Mesendoderm (in vitro differentiated cells): Measurements from ENCODE around the gene ALDOA.

Experiments used
- DNase-seq: peaks from one replicate; pipeline ENCODE4 v3.0.0; 2013
- H2AK5ac ChIP-seq: 2 replicates; pipeline ENCODE4 v1.6.1; 2013; ENCODE audit warnings: low read length, inconsistent platforms
- H2BK120ac ChIP-seq: 2 replicates; pipeline ENCODE4 v1.6.1; 2013; ENCODE audit warnings: low read depth, mild to moderate bottlenecking, low read length, moderate library complexity, mixed read lengths
- H2BK15ac ChIP-seq: replicated peaks from 2 replicates; pipeline ENCODE4 v1.6.1; 2013; ENCODE audit warnings: low read depth, mild to moderate bottlenecking, moderate library complexity
- H2BK5ac ChIP-seq: 2 replicates; pipeline ENCODE4 v1.6.1; 2013; ENCODE audit warnings: low read length, inconsistent platforms
- H3K18ac ChIP-seq: 2 replicates; pipeline ENCODE4 v1.6.1; 2013; ENCODE audit warnings: mild to moderate bottlenecking, low read length, mixed read lengths
- H3K23ac ChIP-seq: one replicate; pipeline ENCODE4 v1.6.1; 2013; ENCODE audit warnings: low read length
- H3K27ac ChIP-seq: 2 replicates; pipeline ENCODE4 v1.5.1; 2013; ENCODE audit warnings: low read depth, mild to moderate bottlenecking, inconsistent platforms, low read length, moderate library complexity
- H3K27me3 ChIP-seq: 2 replicates; pipeline ENCODE4 v1.6.1; 2013; ENCODE audit warnings: low read length, control low read depth, mild to moderate bottlenecking, inconsistent platforms; ENCODE audit not compliant: insufficient read depth, poor library complexity
- H3K36me3 ChIP-seq: 2 replicates; pipeline ENCODE4 v1.6.1; 2013; ENCODE audit warnings: low read length, inconsistent platforms; ENCODE audit not compliant: control insufficient read depth, insufficient read depth
- H3K4ac ChIP-seq: one replicate; pipeline ENCODE4 v1.6.1; 2013; ENCODE audit warnings: low read depth, mild to moderate bottlenecking, low read length, moderate library complexity
- H3K4me1 ChIP-seq: 2 replicates; pipeline ENCODE4 v1.6.1; 2013; ENCODE audit warnings: low read depth, low read length, inconsistent platforms; ENCODE audit not compliant: control insufficient read depth
- H3K4me2 ChIP-seq: 2 replicates; pipeline ENCODE4 v1.6.1; 2013; ENCODE audit warnings: low read length
- H3K4me3 ChIP-seq: 2 replicates; pipeline ENCODE4 v1.5.1; 2013; ENCODE audit warnings: mild to moderate bottlenecking, low read length
- H3K56ac ChIP-seq: one replicate; pipeline ENCODE4 v1.6.1; 2013; ENCODE audit warnings: low read length
- H3K79me1 ChIP-seq: 2 replicates; pipeline ENCODE4 v1.6.1; 2013; ENCODE audit warnings: low read length, inconsistent platforms
- H3K79me2 ChIP-seq: 2 replicates; pipeline ENCODE4 v1.6.1; 2013; ENCODE audit warnings: mild to moderate bottlenecking, low read length; ENCODE audit not compliant: control insufficient read depth, insufficient read depth
- H3K9ac ChIP-seq: 2 replicates; pipeline ENCODE4 v1.6.1; 2013; ENCODE audit warnings: low read length, inconsistent platforms
- H4K5ac ChIP-seq: one replicate; pipeline ENCODE4 v1.6.1; 2013; ENCODE audit warnings: low read length
- H4K8ac ChIP-seq: one replicate; pipeline ENCODE4 v1.6.1; 2013; ENCODE audit warnings: low read depth, mild to moderate bottlenecking, control low read depth, low read length, moderate library complexity
- WGBS: extraction: QIAGEN DNeasy Blood & Tissue Kit; methylation state at CpG from one replicate; pipeline ENCODE4 v1.1.7; 2013; ENCODE audit warnings: low lambda C conversion rate, missing lambda C conversion rate; ENCODE audit not compliant: insufficient coverage; ENCODE audit errors: extremely low coverage; 5-methylcytosine and 5-hydroxymethylcytosine counted together

The ALDOA gene

DNA sequence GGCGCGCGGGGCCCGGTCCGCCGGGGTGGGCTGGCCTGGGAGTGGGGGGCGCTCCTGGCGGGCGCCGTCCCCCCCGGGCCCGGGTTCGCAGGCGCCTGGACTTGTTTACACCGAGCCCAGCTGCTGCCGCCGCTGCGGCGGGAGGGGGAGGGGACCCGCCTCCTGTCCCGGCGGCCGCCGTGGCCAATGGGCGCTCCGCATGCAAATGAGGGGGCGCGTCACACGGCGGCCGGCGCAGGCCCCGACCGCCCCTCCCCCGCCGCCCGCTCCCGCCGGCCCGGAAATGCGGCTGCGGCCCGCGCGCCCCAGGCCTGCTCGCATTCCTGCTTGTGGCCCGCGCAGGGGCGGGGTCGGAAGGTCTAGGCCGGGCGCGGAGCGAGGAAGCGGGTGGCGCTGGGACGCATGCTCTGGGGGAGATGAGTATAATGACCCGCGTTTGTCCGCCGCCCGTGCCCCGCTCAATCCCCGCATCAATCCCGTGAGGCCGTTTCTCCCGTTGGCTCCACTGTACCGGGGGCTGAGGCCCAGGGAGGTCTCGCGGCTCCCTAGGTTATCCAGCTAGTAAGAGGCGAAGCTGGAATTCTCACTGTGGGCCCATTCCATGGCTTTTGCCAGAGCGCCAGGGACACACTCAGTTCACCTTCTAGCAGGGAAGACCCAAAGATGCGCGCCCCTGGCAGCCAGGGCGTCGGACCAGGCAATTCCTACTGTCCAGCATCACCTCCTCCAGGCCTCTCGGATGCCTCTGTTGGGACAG lies 30.7 kb downstream of the ALDOA start, which contains the start of gene YPEL3:
TSS of gene YPEL3 (minus strand) at position 109 of the 757 bp plus-strand sequence. CDS start 731 bp downstream, outside the sequence.
- Histone ChIP-seq H3K4me2 (peak within 1 kb of the TSS; percentile 12), H4K5ac (no peak within 1 kb of the TSS), H3K56ac (peak within 1 kb of the TSS; percentile 89), H2BK5ac (peak within 1 kb of the TSS; percentile 1), H3K23ac (no peak within 1 kb of the TSS), H3K79me2 (no peaks in the 10 kb centered on the region), H3K4me1 (peaks cover 2% of the 10 kb centered on the region), H3K79me1 (no peaks in the 10 kb centered on the region), H3K36me3 (no peaks in the 10 kb centered on the region), H3K4ac (peak within 1 kb of the TSS; percentile 85), H3K18ac (peak within 1 kb of the TSS; percentile 88), H2BK15ac (no peak within 1 kb of the TSS), H3K4me3 (peak within 1 kb of the TSS; percentile 36), H3K9ac (peak within 1 kb of the TSS; percentile 80), H3K27ac (peak within 1 kb of the TSS; percentile 33), H3K27me3 (no peaks in the 10 kb centered on the region), H2AK5ac (no peak within 1 kb of the TSS), H4K8ac (no peak within 1 kb of the TSS), H2BK120ac (no peak within 1 kb of the TSS)
- WGBS: no CpG with 5 or more reads among the region's 77 CpGs
- DNase-seq: peak; percentile 93

- Histone ChIP-seq H3K36me3 (no peaks in the 10 kb centered on the region), H3K4me3 (peak overlapping the region; percentile 36), H2BK120ac (no peak overlapping the region), H3K4me2 (no peak overlapping the region), H3K56ac (no peak overlapping the region), H4K8ac (no peak overlapping the region), H3K79me2 (no peaks in the 10 kb centered on the region), H3K9ac (no peak overlapping the region), H2BK15ac (no peak overlapping the region), H2BK5ac (no peak overlapping the region), H3K27me3 (no peaks in the 10 kb centered on the region), H3K4ac (peak overlapping the region; percentile 85), H2AK5ac (no peak overlapping the region), H3K79me1 (no peaks in the 10 kb centered on the region), H3K4me1 (peaks cover 2% of the 10 kb centered on the region), H3K23ac (no peak overlapping the region), H3K18ac (peak overlapping the region; percentile 35), H4K5ac (no peak overlapping the region), H3K27ac (peak overlapping the region; percentile 33)
- peak; percentile 45 for DNase-seq
- no CpG with 5 or more reads among the region's 18 CpGs for WGBS
Observed at GRCh38 chr16:30096862-30097563, 31.5 kb downstream of the ALDOA start.

DNA sequence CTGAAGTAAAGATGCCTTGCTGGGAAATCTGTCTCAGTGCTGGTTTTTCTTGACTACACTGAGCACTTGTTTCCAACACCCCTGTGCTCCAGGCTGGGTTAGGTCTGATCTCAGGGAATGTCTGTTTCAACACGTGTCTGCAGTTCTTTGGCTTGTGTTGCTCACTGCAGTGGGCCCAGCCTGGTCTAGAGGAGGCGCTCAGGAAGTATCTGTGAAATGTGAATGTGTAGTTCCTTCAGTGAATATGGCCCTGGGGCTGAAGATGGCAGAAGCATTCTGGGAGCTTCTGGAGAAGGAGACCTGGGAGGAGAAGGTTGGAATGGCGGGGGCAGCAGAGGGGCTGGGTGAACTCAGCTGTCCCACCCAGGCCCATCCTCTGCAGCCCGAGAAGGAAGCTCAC lies 38.5 kb downstream of the ALDOA start:
- no CpG with 5 or more reads among the region's 4 CpGs for WGBS
- H3K27me3 ChIP-seq: no peaks in the 10 kb centered on the region
- no peak overlapping the region for H2AK5ac ChIP-seq
- H3K4me3 ChIP-seq: no peak overlapping the region
- H3K56ac ChIP-seq: no peak overlapping the region
- H2BK5ac ChIP-seq: no peak overlapping the region
- H4K8ac ChIP-seq: no peak overlapping the region
- no peak overlapping the region for H3K4ac ChIP-seq
- H3K36me3 ChIP-seq: no peaks in the 10 kb centered on the region
- H3K18ac ChIP-seq: no peak overlapping the region
- H2BK120ac ChIP-seq: no peak overlapping the region
- H3K4me2 ChIP-seq: no peak overlapping the region
- H4K5ac ChIP-seq: no peak overlapping the region
- DNase-seq: no peak
- H3K79me2 ChIP-seq: no peaks in the 10 kb centered on the region
- no peaks in the 10 kb centered on the region for H3K4me1 ChIP-seq
- H3K27ac ChIP-seq: no peak overlapping the region
- H2BK15ac ChIP-seq: no peak overlapping the region
- H3K9ac ChIP-seq: no peak overlapping the region
- H3K79me1 ChIP-seq: no peaks in the 10 kb centered on the region
- no peak overlapping the region for H3K23ac ChIP-seq

DNA sequence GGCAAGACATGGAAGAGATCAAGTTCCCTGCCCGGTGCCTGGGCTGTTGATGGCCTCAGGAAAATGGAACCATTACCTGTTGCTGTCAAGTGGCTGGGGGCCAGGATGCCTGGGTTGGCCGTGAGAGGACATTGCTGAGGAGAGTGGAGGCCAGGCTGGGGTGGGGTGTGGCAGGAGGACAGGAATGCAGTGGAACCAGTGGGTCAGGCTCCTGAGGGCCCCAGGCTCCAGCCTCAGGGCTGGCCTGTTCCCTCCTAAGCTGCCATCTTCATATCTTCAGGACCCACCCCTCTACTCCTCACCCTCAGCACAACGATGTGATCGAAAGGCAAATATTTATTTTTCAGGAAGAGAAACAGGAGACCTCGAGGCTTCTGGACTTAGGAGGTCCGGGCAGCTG lies 38.9 kb downstream of the ALDOA start:
- Histone ChIP-seq H3K79me2 (no peaks in the 10 kb centered on the region), H3K27ac (no peak overlapping the region), H2BK15ac (no peak overlapping the region), H3K4me1 (no peaks in the 10 kb centered on the region), H3K18ac (no peak overlapping the region), H3K4ac (no peak overlapping the region), H3K27me3 (no peaks in the 10 kb centered on the region), H2BK120ac (no peak overlapping the region), H3K56ac (no peak overlapping the region), H3K36me3 (no peaks in the 10 kb centered on the region), H2BK5ac (no peak overlapping the region), H3K9ac (no peak overlapping the region), H4K8ac (no peak overlapping the region), H3K4me2 (no peak overlapping the region), H4K5ac (no peak overlapping the region), H3K79me1 (no peaks in the 10 kb centered on the region), H2AK5ac (no peak overlapping the region), H3K23ac (no peak overlapping the region), H3K4me3 (no peak overlapping the region)
- WGBS: no CpG with 5 or more reads among the region's 6 CpGs
- no peak for DNase-seq

DNA sequence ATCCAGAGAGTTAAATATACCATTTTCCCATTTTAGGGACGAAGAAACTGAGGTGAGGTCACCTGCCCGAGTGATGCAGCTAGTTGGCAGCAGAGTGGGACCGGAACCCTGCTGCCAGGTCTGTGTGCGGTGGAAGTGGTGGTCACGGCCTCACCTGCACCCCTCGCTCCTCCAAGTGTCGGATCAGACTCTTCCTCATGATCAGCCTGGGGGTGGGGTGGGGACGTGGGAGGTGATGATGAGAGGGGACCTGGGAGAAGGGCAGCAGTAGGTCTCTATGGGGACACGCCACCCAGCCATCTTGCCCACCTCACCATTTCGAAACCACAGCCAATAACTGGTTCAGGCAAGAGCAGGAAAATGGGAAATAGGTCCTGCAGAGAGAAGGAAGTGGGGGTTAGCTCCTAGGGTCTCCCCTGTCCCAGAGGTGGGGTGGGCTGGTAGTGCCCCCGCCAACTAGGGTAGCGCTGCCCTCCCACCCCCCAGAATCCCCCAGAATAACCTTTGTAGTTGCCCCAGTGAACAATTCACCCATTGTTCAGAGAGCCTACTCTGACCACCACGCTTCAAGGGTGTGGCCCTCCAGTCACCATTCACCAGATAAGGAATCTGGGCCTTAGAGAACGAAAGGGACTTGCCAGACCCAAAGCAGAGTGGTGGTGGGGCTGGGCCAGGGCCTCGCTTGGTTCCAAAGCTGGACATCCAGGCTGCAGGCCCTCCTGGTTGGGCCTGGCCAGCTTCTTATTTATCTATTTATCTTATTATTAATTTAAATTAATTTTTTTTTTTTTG lies 42.7 kb downstream of the ALDOA start:
- Histone ChIP-seq H3K79me2 (no peaks in the 10 kb centered on the region), H4K5ac (no peak overlapping the region), H3K18ac (no peak overlapping the region), H3K4me3 (no peak overlapping the region), H3K79me1 (no peaks in the 10 kb centered on the region), H2BK5ac (no peak overlapping the region), H3K4ac (no peak overlapping the region), H4K8ac (no peak overlapping the region), H2BK15ac (no peak overlapping the region), H3K56ac (no peak overlapping the region), H3K4me2 (no peak overlapping the region), H3K4me1 (no peaks in the 10 kb centered on the region), H3K27me3 (no peaks in the 10 kb centered on the region), H3K36me3 (no peaks in the 10 kb centered on the region), H3K27ac (no peak overlapping the region), H3K23ac (no peak overlapping the region), H3K9ac (no peak overlapping the region), H2BK120ac (no peak overlapping the region), H2AK5ac (no peak overlapping the region)
- no CpG with 5 or more reads among the region's 15 CpGs for WGBS
- DNase-seq: no peak
